Esophagus squamous epithelium (tissue), 5 donors: ENCODE results near the gene CD55. TPM values are rescaled to one million over a fixed set of nuclear protein-coding genes. Genes with fewer than 3 reads are reported as not detected.

Source experiments
- DNase-seq: peaks from one replicate; lab custom pipeline; 2025; lab: John Stamatoyannopoulos, UW
- H3K27ac ChIP-seq, 4 donors: fragments of 200-600 bp; sonication (generic); one replicate each; pipeline ENCODE4 v1.5.1; 2016 to 2019; ENCODE audit warnings: mild to moderate bottlenecking in 1 of 4
- H3K27me3 ChIP-seq, 4 donors: fragments of 200-600 bp; sonication (generic); 1 replicate in 3 of 4; 2 replicates in 1 of 4; pipeline versions ENCODE4 v1.5.1 to v1.6.0; 2017 to 2021; ENCODE audit warnings: antibody characterized with exemption in 1 of 4
- H3K36me3 ChIP-seq, 3 donors: fragments of 200-600 bp; sonication (generic); one replicate each; pipeline ENCODE4 v1.5.1; 2016 to 2019
- H3K4me1 ChIP-seq, 3 donors: fragments of 200-600 bp; sonication (generic); one replicate each; pipeline ENCODE4 v1.5.1; 2017 to 2019
- H3K4me3 ChIP-seq, 4 donors: fragments of 200-600 bp; sonication (generic); 1 replicate in 3 of 4; 2 replicates in 1 of 4; pipeline ENCODE4 v1.5.1; 2016 to 2019; ENCODE audit warnings: mild to moderate bottlenecking in 2 of 4, moderate library complexity in 1 of 4
- H3K9me3 ChIP-seq, 3 donors: fragments of 200-600 bp; sonication (generic); one replicate each; pipeline ENCODE4 v1.5.1; 2016 to 2019
- CTCF ChIP-seq, 6 experiments: fragments of 450-650 bp in 4 of 6; fragments of 200-600 bp in 2 of 6; sonication (generic) in 2 of 6; IDR thresholded peaks; one replicate each; pipeline ENCODE4 v1.5.1; 2016 to 2019; ENCODE audit warnings: antibody characterized with exemption in 6 of 6, mild to moderate bottlenecking in 4 of 6, moderate library complexity in 4 of 6
- POLR2A ChIP-seq, 4 donors: fragments of 450-650 bp; IDR thresholded peaks; one replicate each; pipeline ENCODE4 v1.6.1; 2017; ENCODE audit warnings: antibody characterized with exemption in 4 of 4, mild to moderate bottlenecking in 4 of 4, moderate library complexity in 3 of 4
- WGBS, 2 donors: methylation state at CpG; one replicate each; pipeline ENCODE4 v1.1.5; 2018; 5-methylcytosine and 5-hydroxymethylcytosine counted together
- intact Hi-C: fragments of 100-400 bp; cut with DNase I; formaldehyde crosslinking; loops from one replicate; pipeline ENCODE4 v1.15.0; 2022
- total RNA-seq, 4 donors: library from RNA; depleted of rRNA; stranded (reverse); fragments of >200 nt; gene quantifications; one replicate each; pipeline ENCODE4 v1.1.0, GENCODE V29; 2016
- donor health status: DM: yes; HTN: yes; CAD: no.

The CD55 gene
- total RNA-seq, 4 donors from 2014 or later = 36.5 to 100 (median 72.2) TPM

GRCh38 chr1:207298636-207299398 is 22.7 kb upstream of the CD55 start:
- Histone ChIP-seq H3K27ac (peak overlapping the region in 3 of 4 donors; percentile 6 to 53 (median 43)), H3K36me3 (no peaks in the 10 kb centered on the region), H3K4me1 (peaks cover 0 to 15% (median 0%) of the 10 kb centered on the region in 3 donors), H3K27me3 (no peaks in the 10 kb centered on the region), H3K4me3 (no peak overlapping the region), H3K9me3 (no peaks in the 10 kb centered on the region)
- no peak for DNase-seq
- TF ChIP-seq POLR2A (IDR thresholded peaks at IDR 0.05) (no peak), CTCF (IDR thresholded peaks at IDR 0.05) (no peak)
- intact Hi-C loops = no loop called here
- 36 to 38% methylated on average over 4 of the region's 4 CpGs for WGBS, 2 donors

GRCh38 chr1:207300970-207301369 is 20.5 kb upstream of the CD55 start:
- Histone ChIP-seq H3K36me3 (no peaks in the 10 kb centered on the region), H3K27ac (no peak overlapping the region), H3K4me3 (no peak overlapping the region), H3K4me1 (peaks cover 0 to 28% (median 0%) of the 10 kb centered on the region in 3 donors), H3K9me3 (no peaks in the 10 kb centered on the region), H3K27me3 (no peaks in the 10 kb centered on the region)
- TF ChIP-seq CTCF (IDR thresholded peaks at IDR 0.05) (no peak), POLR2A (IDR thresholded peaks at IDR 0.05) (no peak)
- no peak for DNase-seq
- intact Hi-C loops = no loop called here

- Histone ChIP-seq H3K4me1 (peaks cover 0 to 27% (median 0%) of the 10 kb centered on the region in 3 donors), H3K36me3 (no peaks in the 10 kb centered on the region), H3K4me3 (no peak overlapping the region), H3K9me3 (no peaks in the 10 kb centered on the region), H3K27me3 (no peaks in the 10 kb centered on the region), H3K27ac (no peak overlapping the region)
- TF ChIP-seq CTCF (IDR thresholded peaks at IDR 0.05) (no peak), POLR2A (IDR thresholded peaks at IDR 0.05) (no peak)
- no peak for DNase-seq
- intact Hi-C loops = no loop called here
- WGBS, 2 donors = 65 to 67% methylated on average over 1 of the region's 1 CpG
These were observed 18.7 kb upstream of the CD55 start for GRCh38 chr1:207302618-207303393.

- H3K36me3 ChIP-seq = no peaks in the 10 kb centered on the region
- H3K27ac ChIP-seq = no peak overlapping the region
- TF ChIP-seq CTCF (IDR thresholded peaks at IDR 0.05) (no peak), POLR2A (IDR thresholded peaks at IDR 0.05) (no peak)
- H3K27me3 ChIP-seq = no peaks in the 10 kb centered on the region
- intact Hi-C loops = no loop called here
- no peaks in the 10 kb centered on the region for H3K9me3 ChIP-seq
- H3K4me3 ChIP-seq = no peak overlapping the region
- 49 to 56% methylated on average over 8 of the region's 8 CpGs for WGBS, 2 donors
- peaks cover 4 to 22% (median 6%) of the 10 kb centered on the region in 3 donors for H3K4me1 ChIP-seq
- DNase-seq = no peak
These were observed 16.6 kb upstream of the CD55 start for GRCh38 chr1:207304710-207305488.
